Thymus (tissue), 11 donors: ENCODE measurements around the gene NR4A1. TPM values are rescaled to one million over a fixed set of nuclear protein-coding genes. Genes with fewer than 3 reads are reported as not detected.
A peak's percentile ranks its signal among the peaks of the same experiment; 100 is the strongest.

ENCODE experiments used
- DNase-seq, 9 donors: peaks; one replicate each; pipeline ENCODE4 v3.0.0-alpha.2; 2013; ENCODE audit warnings: low spot score in 9 of 9, low read depth in 6 of 9, missing footprints in 1 of 9
- H3K27ac ChIP-seq, 2 donors: one replicate each; pipeline ENCODE4 v1.5.1; 2013; ENCODE audit warnings: control low read depth in 1 of 2, low read depth in 1 of 2, low read length in 1 of 2, mild to moderate bottlenecking in 1 of 2, moderate library complexity in 1 of 2
- H3K27me3 ChIP-seq, 2 donors: one replicate each; pipeline ENCODE4 v1.5.1; 2013; ENCODE audit warnings: low read length in 1 of 2; ENCODE audit not compliant: control insufficient read depth in 2 of 2, insufficient read depth in 1 of 2
- H3K36me3 ChIP-seq, 2 donors: one replicate each; pipeline ENCODE4 v1.5.1; 2013; ENCODE audit warnings: low read length in 1 of 2, mild to moderate bottlenecking in 1 of 2, moderate library complexity in 1 of 2; ENCODE audit not compliant: control insufficient read depth in 2 of 2, insufficient read depth in 2 of 2
- H3K4me1 ChIP-seq, 2 donors: one replicate each; pipeline ENCODE4 v1.5.1; 2013; ENCODE audit warnings: low read length in 2 of 2; ENCODE audit not compliant: control insufficient read depth in 2 of 2, insufficient read depth in 2 of 2
- H3K4me3 ChIP-seq, 2 donors: one replicate each; pipeline ENCODE4 v1.5.1; 2013; ENCODE audit warnings: low read length in 2 of 2, control low read depth in 1 of 2, mild to moderate bottlenecking in 1 of 2
- H3K9me3 ChIP-seq, 2 donors: one replicate each; pipeline ENCODE4 v1.5.1; 2013; ENCODE audit warnings: low read length in 1 of 2, mild to moderate bottlenecking in 1 of 2; ENCODE audit not compliant: control insufficient read depth in 2 of 2, insufficient read depth in 1 of 2
- WGBS: extraction: QIAGEN DNeasy Blood & Tissue Kit; methylation state at CpG from one replicate; pipeline ENCODE4 v1.1.7; 2013; 5-methylcytosine and 5-hydroxymethylcytosine counted together
- polyA plus RNA-seq: library from polyadenylated mRNA; stranded (reverse); fragments of 200-250 nt; gene quantifications from one replicate; pipeline ENCODE4 v1.2.3, GENCODE V29; 2013
- total RNA-seq: library from RNA; stranded (reverse); fragments of 120-200 nt; gene quantifications from one replicate; pipeline ENCODE4 v1.2.4, GENCODE V29; 2013
- donor health status: healthy.

NR4A1 gene
- total and polyA plus RNA-seq, 2 donors, result 10.4 to 106 TPM

DNA sequence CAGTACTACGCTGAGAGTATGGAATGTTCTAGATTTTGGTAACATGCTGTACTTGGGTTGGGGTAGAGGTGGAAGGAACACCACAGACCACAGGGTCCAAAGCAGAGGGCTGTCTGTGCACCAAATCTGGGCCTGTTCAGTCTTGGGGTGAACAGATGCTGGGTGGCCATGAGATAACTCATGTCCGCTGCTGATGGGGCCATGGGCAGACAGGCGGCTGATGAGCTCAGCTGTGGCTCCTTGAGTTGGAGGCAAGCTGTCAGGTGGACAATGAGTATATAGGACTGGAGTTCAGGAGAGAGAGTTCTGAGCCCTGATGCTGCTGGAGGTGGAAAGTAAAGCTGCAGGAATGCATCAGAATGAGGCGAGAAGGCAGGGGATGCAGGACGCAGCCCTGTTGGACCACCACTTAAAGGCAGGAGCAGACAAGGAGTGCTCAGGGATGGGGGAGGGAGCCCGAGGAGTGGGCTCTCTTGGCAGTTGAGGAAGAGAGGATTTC is 34.5 kb downstream of the NR4A1 start:
- 95% methylated on average over 6 of the region's 6 CpGs for WGBS
- Histone ChIP-seq H3K4me3 (no peak overlapping the region), H3K4me1 (peaks cover 50 to 69% of the 10 kb centered on the region in 2 donors), H3K27me3 (peaks cover 0 to 11% of the 10 kb centered on the region in 2 donors), H3K27ac (no peak overlapping the region), H3K9me3 (no peaks in the 10 kb centered on the region), H3K36me3 (peaks cover 0 to 6% of the 10 kb centered on the region in 2 donors)
- no peak for DNase-seq

DNA sequence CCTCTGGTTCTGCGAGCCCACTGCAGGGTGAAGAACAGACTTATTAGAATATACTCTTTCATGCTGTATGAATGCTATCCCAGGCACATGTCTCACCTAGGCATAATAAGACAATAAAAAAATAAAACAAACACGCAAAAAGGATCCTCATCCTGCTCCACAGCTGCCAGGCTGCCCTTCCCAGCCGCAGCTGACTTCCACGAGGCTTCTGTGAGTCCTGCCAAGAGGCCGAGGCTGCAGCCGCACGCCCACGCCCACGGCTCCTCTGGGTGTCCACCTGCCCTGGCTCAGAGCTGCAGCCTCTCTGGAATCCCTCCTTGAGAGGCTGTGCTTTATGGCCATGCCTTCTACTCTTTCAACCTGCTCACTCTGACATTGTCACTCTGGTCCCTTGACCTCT is 35.1 kb downstream of the NR4A1 start:
- Histone ChIP-seq H3K36me3 (peaks cover 0 to 6% of the 10 kb centered on the region in 2 donors), H3K4me3 (no peak overlapping the region), H3K9me3 (no peaks in the 10 kb centered on the region), H3K4me1 (peaks cover 50 to 69% of the 10 kb centered on the region in 2 donors), H3K27me3 (peaks cover 0 to 11% of the 10 kb centered on the region in 2 donors), H3K27ac (no peak overlapping the region)
- 89% methylated on average over 9 of the region's 9 CpGs for WGBS
- DNase-seq, result no peak

DNA sequence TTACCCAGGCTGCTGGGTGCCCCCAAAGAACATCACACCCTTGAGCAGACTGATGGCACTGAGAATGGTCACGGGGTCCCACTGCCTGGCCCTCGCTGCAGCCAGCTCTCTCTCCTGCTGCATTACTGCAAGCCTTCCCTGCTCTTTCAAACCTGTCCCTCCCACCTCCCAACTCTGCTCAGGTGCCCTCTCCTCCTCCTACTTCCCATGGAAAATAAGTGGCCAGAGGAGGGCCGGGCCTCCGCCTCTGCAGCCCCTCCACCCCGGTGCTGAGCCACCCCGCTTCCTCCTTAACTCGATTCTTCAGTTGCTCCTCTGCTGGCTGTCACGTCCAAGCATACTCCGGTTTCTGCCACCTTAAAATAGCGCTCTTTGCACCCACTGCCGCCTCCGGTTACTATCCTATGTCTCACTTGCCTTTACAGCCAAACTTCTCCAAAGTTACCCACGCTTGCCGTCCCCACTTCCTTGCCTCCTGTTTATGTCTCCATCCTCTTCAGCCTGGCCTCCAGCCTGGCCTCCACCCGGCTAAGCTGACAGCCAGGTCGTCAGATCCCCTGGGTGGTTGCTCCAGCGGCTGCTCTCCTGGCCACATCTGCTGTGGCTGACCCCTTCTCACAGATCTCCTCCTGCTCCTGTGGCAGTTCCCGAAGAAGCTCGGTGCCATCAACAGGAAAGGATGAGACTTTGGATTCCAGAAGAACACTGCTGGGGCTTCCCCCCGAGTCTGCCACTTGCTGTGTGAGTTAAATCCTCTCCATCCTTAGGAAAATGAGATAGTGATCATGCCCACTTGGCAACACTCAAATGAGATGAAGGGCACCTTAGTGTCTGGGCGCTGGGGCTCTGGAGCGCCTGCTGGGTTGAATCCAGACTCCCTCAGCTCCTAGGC is 35.9 kb downstream of the NR4A1 start:
- H3K36me3 ChIP-seq, result peaks cover 0 to 6% of the 10 kb centered on the region in 2 donors
- H3K27ac ChIP-seq, result no peak overlapping the region
- H3K9me3 ChIP-seq, result no peaks in the 10 kb centered on the region
- DNase-seq, result no peak
- H3K4me1 ChIP-seq, result peaks cover 49 to 69% of the 10 kb centered on the region in 2 donors
- H3K27me3 ChIP-seq, result peaks cover 0 to 11% of the 10 kb centered on the region in 2 donors
- H3K4me3 ChIP-seq, result no peak overlapping the region
- WGBS, result 82% methylated on average over 22 of the region's 22 CpGs

DNA sequence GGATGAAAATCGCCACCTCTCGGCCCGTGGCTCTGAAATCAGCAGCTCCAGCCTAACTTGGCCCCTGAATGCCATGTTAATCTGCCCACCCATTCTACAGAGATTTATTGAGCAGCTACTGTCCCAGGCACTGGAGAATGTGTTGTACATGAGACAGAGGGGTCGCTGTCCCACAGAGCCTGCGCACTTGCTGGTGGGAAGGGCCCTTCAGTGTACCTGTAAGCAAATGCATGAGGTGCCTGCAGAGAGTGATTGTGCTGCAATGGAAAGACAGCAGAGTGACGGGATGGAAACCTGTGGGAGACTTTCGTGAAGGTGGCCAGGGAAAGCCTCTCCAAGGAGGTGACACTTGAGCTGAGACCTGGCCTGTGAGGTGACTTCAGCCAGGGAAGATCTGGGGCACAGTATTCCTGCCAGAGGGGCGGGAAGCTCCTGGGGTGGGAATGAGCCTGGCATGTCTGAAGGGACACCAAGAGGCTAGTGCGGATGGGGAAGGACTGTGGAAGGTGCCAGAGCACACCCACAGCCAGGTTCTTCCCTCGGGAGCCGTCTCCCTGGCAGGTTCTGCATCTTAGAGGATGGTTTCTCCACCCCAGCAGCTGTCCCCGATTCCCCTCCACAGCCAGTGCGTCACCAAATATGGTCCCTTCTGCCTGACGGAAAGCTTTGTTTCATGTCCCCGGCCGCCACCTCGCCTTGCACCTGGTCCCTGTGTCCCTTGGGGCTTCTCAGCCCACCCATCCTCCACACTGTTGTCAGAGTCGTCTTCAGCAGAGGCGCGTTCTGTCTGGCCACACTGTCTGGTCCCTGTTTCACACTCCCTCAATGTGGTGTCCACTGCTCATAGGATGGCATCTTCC is 36.9 kb downstream of the NR4A1 start:
- Histone ChIP-seq H3K4me3 (no peak overlapping the region), H3K9me3 (no peaks in the 10 kb centered on the region), H3K27me3 (peaks cover 0 to 11% of the 10 kb centered on the region in 2 donors), H3K4me1 (peaks cover 42 to 61% of the 10 kb centered on the region in 2 donors), H3K36me3 (peaks cover 0 to 6% of the 10 kb centered on the region in 2 donors), H3K27ac (peak overlapping the region in 1 of 2 donors; percentile 41)
- DNase-seq, result peak in 2 of 9 donors; percentile 48 to 61
- 62% methylated on average over 20 of the region's 20 CpGs for WGBS

DNA sequence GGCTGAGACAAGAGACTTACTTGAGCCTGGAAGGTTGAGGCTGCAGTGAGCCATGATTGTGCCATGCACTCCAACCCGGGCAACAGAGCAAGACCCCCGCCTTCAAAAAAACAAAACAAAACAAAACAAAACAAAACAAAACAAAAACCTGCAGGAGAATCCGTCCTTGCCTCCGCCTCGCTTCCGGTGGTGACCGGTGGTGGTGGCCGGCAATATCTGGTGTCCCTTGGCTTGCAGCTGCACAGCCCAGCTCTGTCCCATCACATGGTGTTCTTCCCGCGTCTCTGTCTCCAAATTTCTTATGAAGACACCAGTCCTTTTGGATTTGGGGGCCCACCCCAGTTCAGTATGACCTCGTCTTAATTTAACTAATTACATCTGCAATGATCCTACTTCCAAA is 38.2 kb downstream of the NR4A1 start:
- Histone ChIP-seq H3K4me1 (peaks cover 47 to 57% of the 10 kb centered on the region in 2 donors), H3K9me3 (no peaks in the 10 kb centered on the region), H3K27ac (no peak overlapping the region), H3K36me3 (peaks cover 0 to 6% of the 10 kb centered on the region in 2 donors), H3K27me3 (peaks cover 0 to 11% of the 10 kb centered on the region in 2 donors), H3K4me3 (no peak overlapping the region)
- WGBS, result 93% methylated on average over 11 of the region's 11 CpGs
- DNase-seq, result no peak

DNA sequence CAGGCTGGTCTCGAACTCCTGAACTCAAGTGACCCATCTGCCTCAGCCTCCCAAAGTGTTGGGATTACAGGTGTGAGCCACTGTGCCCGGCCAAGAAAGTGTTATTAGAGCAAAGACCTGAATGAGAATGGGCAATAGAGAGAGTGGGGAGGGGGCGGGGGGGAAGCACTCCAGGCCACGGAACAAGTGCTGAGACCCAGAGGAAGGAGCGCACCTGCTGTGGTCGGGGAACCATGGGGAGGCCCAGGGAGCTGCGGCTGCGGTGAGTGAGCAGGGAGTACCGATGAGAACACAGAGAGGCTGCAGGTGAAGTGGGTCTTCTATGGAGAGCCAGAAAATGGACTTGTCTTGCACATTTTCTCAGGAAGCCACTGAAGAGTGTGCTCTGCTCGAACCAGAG is 39.0 kb downstream of the NR4A1 start:
- H3K4me3 ChIP-seq, result no peak overlapping the region
- H3K36me3 ChIP-seq, result peaks cover 0 to 4% of the 10 kb centered on the region in 2 donors
- peak overlapping the region in 1 of 2 donors; percentile 74 for H3K27ac ChIP-seq
- 34% methylated on average over 10 of the region's 10 CpGs for WGBS
- H3K27me3 ChIP-seq, result peaks cover 0 to 11% of the 10 kb centered on the region in 2 donors
- no peaks in the 10 kb centered on the region for H3K9me3 ChIP-seq
- H3K4me1 ChIP-seq, result peaks cover 47 to 57% of the 10 kb centered on the region in 2 donors
- peak in 2 of 9 donors; percentile 54 to 76 for DNase-seq

DNA sequence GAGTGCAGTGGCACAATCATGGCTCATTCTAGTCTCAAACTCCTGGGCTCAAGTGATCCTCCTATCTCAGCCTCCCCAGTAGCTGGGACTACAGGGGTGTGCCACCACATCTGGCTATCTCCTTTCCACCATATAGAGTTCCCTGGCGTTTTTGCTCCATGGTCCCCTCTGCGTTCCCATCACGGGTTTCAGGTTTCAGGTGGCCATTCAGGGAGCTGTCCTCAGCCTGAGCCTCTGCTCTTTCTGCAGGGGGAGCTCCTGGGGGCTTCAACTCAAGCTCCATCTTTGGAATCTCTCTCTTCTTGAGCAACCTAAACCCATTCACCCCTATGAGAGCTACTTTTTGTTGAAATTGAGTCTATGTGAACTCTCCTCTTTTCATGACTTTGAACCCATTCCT is 39.8 kb downstream of the NR4A1 start:
- Histone ChIP-seq H3K4me1 (peaks cover 47 to 57% of the 10 kb centered on the region in 2 donors), H3K36me3 (no peaks in the 10 kb centered on the region), H3K9me3 (no peaks in the 10 kb centered on the region), H3K4me3 (no peak overlapping the region), H3K27ac (no peak overlapping the region), H3K27me3 (peaks cover 0 to 11% of the 10 kb centered on the region in 2 donors)
- no peak for DNase-seq
- WGBS, result 35% methylated on average over 3 of the region's 3 CpGs

DNA sequence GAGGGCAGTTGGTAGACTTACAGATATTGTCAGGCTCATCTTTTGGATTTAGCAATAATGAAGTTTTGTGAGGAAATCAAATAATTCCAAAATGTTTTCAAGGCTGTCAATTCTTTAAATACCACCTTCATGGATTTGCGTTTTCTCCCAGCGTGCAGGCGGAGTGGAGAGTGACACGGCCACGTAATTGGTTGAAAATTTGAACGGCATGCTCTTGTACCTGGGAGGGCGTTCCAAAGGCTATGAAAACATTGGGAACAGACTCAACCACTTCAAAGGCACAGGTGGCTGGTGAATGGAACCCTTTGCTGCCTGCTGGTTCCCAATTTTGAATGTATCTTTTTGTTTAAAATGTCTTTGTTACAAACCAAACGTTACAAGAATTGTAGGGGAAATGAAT is 40.6 kb downstream of the NR4A1 start:
- Histone ChIP-seq H3K36me3 (no peaks in the 10 kb centered on the region), H3K4me3 (no peak overlapping the region), H3K27ac (no peak overlapping the region), H3K4me1 (peaks cover 47 to 54% of the 10 kb centered on the region in 2 donors), H3K9me3 (no peaks in the 10 kb centered on the region), H3K27me3 (peaks cover 0 to 11% of the 10 kb centered on the region in 2 donors)
- no peak for DNase-seq
- 68% methylated on average over 8 of the region's 8 CpGs for WGBS
